HEK293 (cell line): ENCODE data around the gene TYMS.

ENCODE experiments used
- BCL11B ChIP-seq: fragments of 450-650 bp; formaldehyde crosslinking; IDR thresholded peaks from 2 replicates; pipeline ENCODE4 v1.5.1; 2016; ENCODE audit warnings: low read depth, missing biosample characterization, missing genetic modification characterization
- EGR2 ChIP-seq: fragments of 450-650 bp; formaldehyde crosslinking; IDR thresholded peaks from 2 replicates; pipeline ENCODE4 v1.5.1; 2016; ENCODE audit warnings: low read depth, missing biosample characterization, missing genetic modification characterization
- OVOL3 ChIP-seq: fragments of 450-650 bp; formaldehyde crosslinking; IDR thresholded peaks from 2 replicates; pipeline ENCODE4 v1.5.1; 2016; ENCODE audit warnings: missing biosample characterization, missing genetic modification characterization
- PRDM2 ChIP-seq: fragments of 450-650 bp; formaldehyde crosslinking; IDR thresholded peaks from 2 replicates; pipeline ENCODE4 v1.5.1; 2016; ENCODE audit warnings: missing biosample characterization, missing genetic modification characterization, borderline replicate concordance
- SETDB1 ChIP-seq: IDR thresholded peaks from one replicate; pipeline ENCODE4 v1.6.1; 2017; ENCODE audit warnings: mild to moderate bottlenecking, low read length, moderate library complexity, mixed read lengths; ENCODE audit not compliant: insufficient read length
- ZBTB7A ChIP-seq: fragments of 450-650 bp; formaldehyde crosslinking; IDR thresholded peaks from 2 replicates; pipeline ENCODE4 v1.5.1; 2016; ENCODE audit warnings: low read depth, missing biosample characterization, missing genetic modification characterization
- ZBTB8A ChIP-seq: fragments of 450-650 bp; formaldehyde crosslinking; IDR thresholded peaks from 2 replicates; pipeline ENCODE4 v1.5.1; 2016; ENCODE audit warnings: missing biosample characterization, missing genetic modification characterization
- ZFP69B ChIP-seq: fragments of 450-650 bp; formaldehyde crosslinking; IDR thresholded peaks from 2 replicates; pipeline ENCODE4 v1.5.1; 2016; ENCODE audit warnings: missing biosample characterization, missing genetic modification characterization
- ZIC2 ChIP-seq: fragments of 450-650 bp; formaldehyde crosslinking; IDR thresholded peaks from 2 replicates; pipeline ENCODE4 v1.5.1; 2016; ENCODE audit warnings: missing biosample characterization, missing genetic modification characterization
- ZNF157 ChIP-seq: fragments of 450-650 bp; formaldehyde crosslinking; IDR thresholded peaks from 2 replicates; pipeline ENCODE4 v1.5.1; 2016; ENCODE audit warnings: missing biosample characterization, missing genetic modification characterization
- ZNF169 ChIP-seq: fragments of 450-650 bp; formaldehyde crosslinking; IDR thresholded peaks from 2 replicates; pipeline ENCODE4 v1.5.1; 2016; ENCODE audit warnings: missing biosample characterization, missing genetic modification characterization
- ZNF23 ChIP-seq: fragments of 450-650 bp; formaldehyde crosslinking; IDR thresholded peaks from 2 replicates; pipeline ENCODE4 v1.5.1; 2016; ENCODE audit warnings: missing biosample characterization, missing genetic modification characterization, borderline replicate concordance
- ZNF248 ChIP-seq: fragments of 450-650 bp; formaldehyde crosslinking; IDR thresholded peaks from 2 replicates; pipeline ENCODE4 v1.5.1; 2017; ENCODE audit warnings: missing biosample characterization, missing genetic modification characterization
- ZNF354C ChIP-seq: fragments of 450-650 bp; formaldehyde crosslinking; IDR thresholded peaks from 2 replicates; pipeline ENCODE4 v1.5.1; 2016; ENCODE audit warnings: missing biosample characterization, missing genetic modification characterization, low read depth, borderline replicate concordance
- ZNF391 ChIP-seq: fragments of 450-650 bp; formaldehyde crosslinking; IDR thresholded peaks from 2 replicates; pipeline ENCODE4 v1.5.1; 2016; ENCODE audit warnings: low read depth, missing biosample characterization, missing genetic modification characterization, borderline replicate concordance
- ZNF416 ChIP-seq: fragments of 450-650 bp; formaldehyde crosslinking; IDR thresholded peaks from 2 replicates; pipeline ENCODE4 v1.5.1; 2016; ENCODE audit warnings: missing biosample characterization, missing genetic modification characterization
- ZNF426 ChIP-seq: fragments of 450-650 bp; formaldehyde crosslinking; IDR thresholded peaks from 2 replicates; pipeline ENCODE4 v1.5.1; 2017; ENCODE audit warnings: missing biosample characterization, missing genetic modification characterization, mild to moderate bottlenecking, inconsistent platforms, moderate library complexity
- ZNF529 ChIP-seq: fragments of 450-650 bp; formaldehyde crosslinking; IDR thresholded peaks from 2 replicates; pipeline ENCODE4 v1.5.1; 2017; ENCODE audit warnings: missing genetic modification characterization, missing biosample characterization; ENCODE audit not compliant: insufficient replicate concordance
- ZNF530 ChIP-seq: fragments of 450-650 bp; formaldehyde crosslinking; IDR thresholded peaks from 2 replicates; pipeline ENCODE4 v1.5.1; 2016; ENCODE audit warnings: low read depth, missing biosample characterization, missing genetic modification characterization
- ZNF561 ChIP-seq: fragments of 450-650 bp; IDR thresholded peaks from 2 replicates; pipeline ENCODE4 v1.5.1; 2018; ENCODE audit warnings: missing biosample characterization, missing genetic modification characterization, borderline replicate concordance
- ZNF624 ChIP-seq: fragments of 450-650 bp; formaldehyde crosslinking; IDR thresholded peaks from 2 replicates; pipeline ENCODE4 v1.5.1; 2017; ENCODE audit warnings: missing biosample characterization, missing genetic modification characterization
- ZNF626 ChIP-seq: fragments of 450-650 bp; sonication (Bioruptor Pico); formaldehyde crosslinking; IDR thresholded peaks from 2 replicates; pipeline ENCODE4 v1.5.1; 2018; ENCODE audit warnings: missing biosample characterization, missing genetic modification characterization, inconsistent platforms
- ZNF768 ChIP-seq: fragments of 450-650 bp; formaldehyde crosslinking; IDR thresholded peaks from 2 replicates; pipeline ENCODE4 v1.5.1; 2018; ENCODE audit warnings: missing biosample characterization, mild to moderate bottlenecking, missing genetic modification characterization
- ZNF777 ChIP-seq: fragments of 450-650 bp; formaldehyde crosslinking; IDR thresholded peaks from 2 replicates; pipeline ENCODE4 v1.5.1; 2017; ENCODE audit warnings: missing biosample characterization, missing genetic modification characterization, borderline replicate concordance
- ZNF792 ChIP-seq: fragments of 450-650 bp; formaldehyde crosslinking; IDR thresholded peaks from 2 replicates; pipeline ENCODE4 v1.5.1; 2016; ENCODE audit warnings: missing biosample characterization, missing genetic modification characterization
- TF ChIP-seq, protein P1 (sequence below): fragments of 450-650 bp; formaldehyde crosslinking; IDR thresholded peaks from 2 replicates; pipeline ENCODE4 v1.5.1; 2016; ENCODE audit warnings: missing biosample characterization, missing genetic modification characterization
- TF ChIP-seq, protein P2 (sequence below): fragments of 450-650 bp; formaldehyde crosslinking; IDR thresholded peaks from 2 replicates; pipeline ENCODE4 v1.5.1; 2016; ENCODE audit warnings: missing biosample characterization, missing genetic modification characterization
- TF ChIP-seq, protein P3 (sequence below): fragments of 450-650 bp; formaldehyde crosslinking; optimal IDR thresholded peaks from 2 replicates; pipeline ENCODE3; 2016; ENCODE audit warnings: missing biosample characterization, mild to moderate bottlenecking, missing genetic modification characterization
- TF ChIP-seq, protein P4 (sequence below): fragments of 450-650 bp; formaldehyde crosslinking; IDR thresholded peaks from 2 replicates; pipeline ENCODE4 v1.5.1; 2016; ENCODE audit warnings: missing biosample characterization, missing genetic modification characterization

Gene TYMS

DNA sequence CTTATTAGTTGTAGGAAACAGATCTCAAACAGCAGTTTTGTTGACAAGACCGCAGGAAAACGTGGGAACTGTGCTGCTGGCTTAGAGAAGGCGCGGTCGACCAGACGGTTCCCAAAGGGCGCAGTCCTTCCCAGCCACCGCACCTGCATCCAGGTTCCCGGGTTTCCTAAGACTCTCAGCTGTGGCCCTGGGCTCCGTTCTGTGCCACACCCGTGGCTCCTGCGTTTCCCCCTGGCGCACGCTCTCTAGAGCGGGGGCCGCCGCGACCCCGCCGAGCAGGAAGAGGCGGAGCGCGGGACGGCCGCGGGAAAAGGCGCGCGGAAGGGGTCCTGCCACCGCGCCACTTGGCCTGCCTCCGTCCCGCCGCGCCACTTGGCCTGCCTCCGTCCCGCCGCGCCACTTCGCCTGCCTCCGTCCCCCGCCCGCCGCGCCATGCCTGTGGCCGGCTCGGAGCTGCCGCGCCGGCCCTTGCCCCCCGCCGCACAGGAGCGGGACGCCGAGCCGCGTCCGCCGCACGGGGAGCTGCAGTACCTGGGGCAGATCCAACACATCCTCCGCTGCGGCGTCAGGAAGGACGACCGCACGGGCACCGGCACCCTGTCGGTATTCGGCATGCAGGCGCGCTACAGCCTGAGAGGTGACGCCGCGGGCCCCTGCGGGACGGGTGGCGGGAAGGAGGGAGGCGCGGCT, at the start of gene TYMS (continued):
- TF ChIP-seq PRDM2 (tag by site-specific recombination) (no peak), EGR2 (tag by site-specific recombination) (peak; percentile 26; the same call in 1 of the 2 replicates), ZNF768 (tag by site-specific recombination) (no peak), ZNF248 (no peak), ZNF426 (tag by site-specific recombination) (no peak), BCL11B (tag by site-specific recombination) (no peak), ZIC2 (no peak; the same call in 1 of the 2 replicates), ZFP69B (tag by site-specific recombination) (peak; percentile 32; the same call in 1 of the 2 replicates), ZNF777 (no peak), SETDB1 (no peak), ZNF624 (tag by site-specific recombination) (no peak), ZNF354C (tag by site-specific recombination) (no peak), ZBTB7A (tag by site-specific recombination) (no peak), ZNF626 (tag by site-specific recombination) (no peak), ZBTB8A (tag by site-specific recombination) (peak; percentile 73), ZNF561 (tag by site-specific recombination) (peak; percentile 92), OVOL3 (tag by site-specific recombination) (no peak), ZNF391 (tag by site-specific recombination) (no peak), ZNF416 (tag by site-specific recombination) (no peak), ZNF157 (tag by site-specific recombination) (no peak), ZNF530 (no peak), ZNF23 (tag by site-specific recombination) (no peak), ZNF529 (no peak), ZNF169 (no peak), ZNF792 (no peak)
- TF ChIP-seq, protein P1, sequence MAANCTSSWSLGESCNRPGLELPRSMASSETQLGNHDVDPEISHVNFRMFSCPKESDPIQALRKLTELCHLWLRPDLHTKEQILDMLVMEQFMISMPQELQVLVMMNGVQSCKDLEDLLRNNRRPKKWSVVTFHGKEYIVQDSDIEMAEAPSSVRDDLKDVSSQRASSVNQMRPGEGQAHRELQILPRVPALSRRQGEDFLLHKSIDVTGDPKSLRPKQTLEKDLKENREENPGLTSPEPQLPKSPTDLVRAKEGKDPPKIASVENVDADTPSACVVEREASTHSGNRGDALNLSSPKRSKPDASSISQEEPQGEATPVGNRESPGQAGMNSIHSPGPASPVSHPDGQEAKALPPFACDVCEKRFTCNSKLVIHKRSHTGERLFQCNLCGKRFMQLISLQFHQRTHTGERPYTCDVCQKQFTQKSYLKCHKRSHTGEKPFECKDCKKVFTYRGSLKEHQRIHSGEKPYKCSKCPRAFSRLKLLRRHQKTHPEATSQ (tag by site-specific recombination): 0 out of 2 replicates have a peak, but pooled peaks have one; percentile 7
- TF ChIP-seq, protein P2, sequence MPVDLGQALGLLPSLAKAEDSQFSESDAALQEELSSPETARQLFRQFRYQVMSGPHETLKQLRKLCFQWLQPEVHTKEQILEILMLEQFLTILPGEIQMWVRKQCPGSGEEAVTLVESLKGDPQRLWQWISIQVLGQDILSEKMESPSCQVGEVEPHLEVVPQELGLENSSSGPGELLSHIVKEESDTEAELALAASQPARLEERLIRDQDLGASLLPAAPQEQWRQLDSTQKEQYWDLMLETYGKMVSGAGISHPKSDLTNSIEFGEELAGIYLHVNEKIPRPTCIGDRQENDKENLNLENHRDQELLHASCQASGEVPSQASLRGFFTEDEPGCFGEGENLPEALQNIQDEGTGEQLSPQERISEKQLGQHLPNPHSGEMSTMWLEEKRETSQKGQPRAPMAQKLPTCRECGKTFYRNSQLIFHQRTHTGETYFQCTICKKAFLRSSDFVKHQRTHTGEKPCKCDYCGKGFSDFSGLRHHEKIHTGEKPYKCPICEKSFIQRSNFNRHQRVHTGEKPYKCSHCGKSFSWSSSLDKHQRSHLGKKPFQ (tag by site-specific recombination): no peak
- TF ChIP-seq, protein P3, sequence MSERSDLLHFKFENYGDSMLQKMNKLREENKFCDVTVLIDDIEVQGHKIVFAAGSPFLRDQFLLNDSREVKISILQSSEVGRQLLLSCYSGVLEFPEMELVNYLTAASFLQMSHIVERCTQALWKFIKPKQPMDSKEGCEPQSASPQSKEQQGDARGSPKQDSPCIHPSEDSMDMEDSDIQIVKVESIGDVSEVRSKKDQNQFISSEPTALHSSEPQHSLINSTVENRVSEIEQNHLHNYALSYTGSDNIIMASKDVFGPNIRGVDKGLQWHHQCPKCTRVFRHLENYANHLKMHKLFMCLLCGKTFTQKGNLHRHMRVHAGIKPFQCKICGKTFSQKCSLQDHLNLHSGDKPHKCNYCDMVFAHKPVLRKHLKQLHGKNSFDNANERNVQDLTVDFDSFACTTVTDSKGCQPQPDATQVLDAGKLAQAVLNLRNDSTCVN (tag by site-specific recombination): peak; percentile 83
- TF ChIP-seq, protein P4, sequence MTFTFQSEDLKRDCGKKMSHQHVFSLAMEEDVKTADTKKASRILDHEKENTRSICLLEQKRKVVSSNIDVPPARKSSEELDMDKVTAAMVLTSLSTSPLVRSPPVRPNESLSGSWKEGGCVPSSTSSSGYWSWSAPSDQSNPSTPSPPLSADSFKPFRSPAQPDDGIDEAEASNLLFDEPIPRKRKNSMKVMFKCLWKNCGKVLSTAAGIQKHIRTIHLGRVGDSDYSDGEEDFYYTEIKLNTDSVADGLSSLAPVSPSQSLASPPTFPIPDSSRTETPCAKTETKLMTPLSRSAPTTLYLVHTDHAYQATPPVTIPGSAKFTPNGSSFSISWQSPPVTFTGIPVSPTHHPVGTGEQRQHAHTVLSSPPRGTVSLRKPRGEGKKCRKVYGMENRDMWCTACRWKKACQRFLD: no peak
